Esophagus muscularis mucosa (tissue), 4 donors: ENCODE results near the gene TOE1. TPM values are rescaled to one million over a fixed set of nuclear protein-coding genes. Genes with fewer than 3 reads are reported as not detected.
"Not testable (repeated sequence)": the region's sequence is repeated elsewhere in the genome, so short reads cannot be mapped to it uniquely, and the experiment has no call there.

Source experiments
- DNase-seq: peaks from one replicate; pipeline ENCODE4 v3.0.0-alpha.2; 2017; ENCODE audit errors: extremely low spot score
- H3K27ac ChIP-seq, 4 donors: fragments of 200-600 bp; sonication (generic); replicated peaks in 1 of 4; 1 replicate in 3 of 4; 2 replicates in 1 of 4; pipeline ENCODE4 v1.5.1; 2016 to 2019; ENCODE audit warnings: mild to moderate bottlenecking in 1 of 4
- H3K27me3 ChIP-seq, 4 donors: fragments of 200-600 bp; sonication (generic); one replicate each; pipeline versions ENCODE4 v1.5.1 to v1.6.0; 2016 to 2019
- H3K36me3 ChIP-seq, 4 donors: fragments of 200-600 bp; sonication (generic); one replicate each; pipeline ENCODE4 v1.5.1; 2016 to 2019
- H3K4me1 ChIP-seq, 4 donors: fragments of 200-600 bp; sonication (generic); one replicate each; pipeline ENCODE4 v1.5.1; 2016 to 2019
- H3K4me3 ChIP-seq, 4 donors: fragments of 200-600 bp; sonication (generic); 1 replicate in 2 of 4; 2 replicates in 2 of 4; pipeline ENCODE4 v1.5.1; 2016 to 2019; ENCODE audit warnings: mild to moderate bottlenecking in 4 of 4, moderate library complexity in 1 of 4
- H3K9me3 ChIP-seq, 4 donors: fragments of 200-600 bp; sonication (generic); 1 replicate in 3 of 4; 2 replicates in 1 of 4; pipeline ENCODE4 v1.5.1; 2016 to 2019
- CTCF ChIP-seq, 3 experiments: fragments of 200-600 bp in 2 of 3; fragments of 450-650 bp in 1 of 3; sonication (generic) in 2 of 3; IDR thresholded peaks; one replicate each; pipeline ENCODE4 v1.5.1; 2017 to 2019; ENCODE audit warnings: antibody characterized with exemption in 3 of 3, mild to moderate bottlenecking in 2 of 3, moderate library complexity in 1 of 3
- EP300 ChIP-seq: sonication (generic); formaldehyde crosslinking; IDR thresholded peaks from one replicate; pipeline ENCODE4 v1.6.1; 2017; ENCODE audit warnings: antibody characterized with exemption
- POLR2A ChIP-seq: fragments of 450-650 bp; IDR thresholded peaks from one replicate; pipeline ENCODE4 v1.6.1; 2017; ENCODE audit warnings: antibody characterized with exemption, moderate library complexity, mild to moderate bottlenecking, low read depth
- POLR2AphosphoS5 ChIP-seq, 2 donors: sonication (generic); formaldehyde crosslinking; IDR thresholded peaks; one replicate each; pipeline ENCODE4 v1.6.1; 2017; ENCODE audit warnings: antibody characterized with exemption in 2 of 2
- WGBS: methylation state at CpG from one replicate; pipeline ENCODE4 v1.1.5; 2018; 5-methylcytosine and 5-hydroxymethylcytosine counted together
- intact Hi-C: fragments of 100-400 bp; cut with DNase I; formaldehyde crosslinking; loops from one replicate; pipeline ENCODE4 v1.15.1; 2023
- total RNA-seq, 4 donors: library from RNA; depleted of rRNA; stranded (reverse); fragments of >200 nt; gene quantifications; one replicate each; pipeline versions ENCODE4 v1.1.0 to v1.2.1, GENCODE V29; 2016

Gene TOE1
- total RNA-seq, 4 donors from 2014 or later, result 5.0 to 11.8 (median 7.6) TPM

DNA sequence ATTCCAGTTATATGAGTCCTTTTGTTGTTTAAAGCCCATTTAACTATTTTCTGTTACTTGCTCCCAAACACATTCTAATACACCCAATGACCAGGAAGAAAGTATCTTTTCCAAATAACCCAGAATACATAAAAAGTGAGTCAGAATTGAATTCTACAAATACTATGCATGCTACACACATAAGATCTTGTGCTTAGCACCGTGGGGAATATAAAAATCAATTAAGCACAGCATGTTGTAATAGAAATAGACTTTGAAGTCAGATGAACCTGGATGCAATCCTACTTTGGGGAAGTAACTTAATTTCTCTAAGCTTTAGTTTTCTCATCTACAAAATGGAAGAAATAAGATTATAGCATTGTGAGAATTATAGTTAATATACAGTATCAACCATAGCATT, 40.8 kb downstream of the TOE1 start:
- intact Hi-C loops, result no loop called here
- Histone ChIP-seq H3K27ac (no peak overlapping the region), H3K4me1 (peaks cover 0 to 10% (median 8%) of the 10 kb centered on the region in 4 donors), H3K27me3 (no peaks in the 10 kb centered on the region), H3K9me3 (no peaks in the 10 kb centered on the region), H3K36me3 (no peaks in the 10 kb centered on the region), H3K4me3 (no peak overlapping the region)
- no peak for DNase-seq
- TF ChIP-seq CTCF (IDR thresholded peaks at IDR 0.05), result no peak
- no peak for TF ChIP-seq EP300
- TF ChIP-seq POLR2A, result no peak
- no peak for TF ChIP-seq POLR2AphosphoS5 (IDR thresholded peaks at IDR 0.05)
- WGBS, result 91% methylated on average over 1 of the region's 1 CpG

- TF ChIP-seq CTCF (IDR thresholded peaks at IDR 0.05) (no peak), POLR2A (no peak), EP300 (no peak), POLR2AphosphoS5 (IDR thresholded peaks at IDR 0.05) (no peak)
- H3K36me3 ChIP-seq, result no peaks in the 10 kb centered on the region
- no peaks in the 10 kb centered on the region for H3K9me3 ChIP-seq
- DNase-seq, result no peak
- intact Hi-C loops, result no loop called here
- no peaks in the 10 kb centered on the region for H3K27me3 ChIP-seq
- no peak overlapping the region for H3K27ac ChIP-seq
- peaks cover 0 to 5% (median 3%) of the 10 kb centered on the region in 4 donors for H3K4me1 ChIP-seq
- WGBS, result 94% methylated on average over 2 of the region's 2 CpGs
- H3K4me3 ChIP-seq, result no peak overlapping the region
Observed at GRCh38 chr1:45381243-45381642, 41.3 kb downstream of the TOE1 start.

DNA sequence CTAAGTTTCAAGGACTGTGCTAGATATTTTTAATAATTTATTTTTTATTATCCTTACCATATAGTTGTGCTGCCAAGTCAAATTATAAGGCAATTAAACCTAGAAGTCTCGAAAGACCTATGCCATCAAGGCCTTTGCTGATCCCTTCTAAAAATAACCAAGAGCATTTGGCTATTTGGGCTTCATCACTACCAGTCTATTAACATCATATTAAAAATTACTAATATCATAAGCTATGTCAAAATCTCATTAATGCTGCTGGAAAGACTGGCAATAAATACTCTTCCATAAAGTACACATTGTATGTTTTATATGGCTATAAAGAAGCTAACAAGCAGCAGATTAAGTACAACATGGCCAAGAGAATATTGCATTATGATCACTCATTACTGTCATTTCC, 43.2 kb downstream of the TOE1 start:
- Histone ChIP-seq H3K27ac (no peak overlapping the region), H3K9me3 (no peaks in the 10 kb centered on the region), H3K4me1 (no peaks in the 10 kb centered on the region), H3K4me3 (no peak overlapping the region), H3K27me3 (no peaks in the 10 kb centered on the region), H3K36me3 (no peaks in the 10 kb centered on the region)
- intact Hi-C loops, result no loop called here
- WGBS, result 52% methylated on average over 1 of the region's 1 CpG
- no peak for DNase-seq
- TF ChIP-seq EP300 (no peak), CTCF (IDR thresholded peaks at IDR 0.05) (no peak), POLR2AphosphoS5 (IDR thresholded peaks at IDR 0.05) (no peak), POLR2A (no peak)

DNA sequence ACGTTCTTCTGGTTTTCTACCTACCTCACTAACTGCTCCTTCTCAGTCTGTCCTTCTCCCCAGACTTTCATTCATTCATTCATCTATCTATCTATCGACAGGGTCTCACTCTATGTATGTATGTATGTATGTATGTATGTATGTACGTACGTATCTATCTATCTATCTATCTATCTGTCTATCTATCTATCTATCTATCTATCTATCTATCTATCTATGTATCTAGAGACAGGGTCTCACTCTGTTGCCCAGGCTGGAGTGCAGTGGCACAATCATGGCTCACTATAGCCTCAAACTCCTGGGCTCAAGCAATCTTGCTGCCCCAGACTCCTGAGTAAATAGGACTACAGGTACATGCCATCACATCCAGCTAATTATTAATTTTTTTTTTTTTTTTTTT, 44.2 kb downstream of the TOE1 start:
- DNase-seq, H3K4me3 ChIP-seq, H3K27ac ChIP-seq, intact Hi-C loops, H3K9me3 ChIP-seq, H3K36me3 ChIP-seq, H3K27me3 ChIP-seq, H3K4me1 ChIP-seq: not testable (repeated sequence)
- 92% methylated on average over 4 of the region's 4 CpGs for WGBS

GRCh38 chr1:45385302-45385701, 45.3 kb downstream of the TOE1 start:
- H3K4me3 ChIP-seq, result no peak overlapping the region
- intact Hi-C loops, result no loop called here
- no peaks in the 10 kb centered on the region for H3K27me3 ChIP-seq
- TF ChIP-seq POLR2AphosphoS5 (IDR thresholded peaks at IDR 0.05) (no peak), EP300 (no peak), CTCF (IDR thresholded peaks at IDR 0.05) (no peak), POLR2A (no peak)
- H3K36me3 ChIP-seq, result no peaks in the 10 kb centered on the region
- H3K9me3 ChIP-seq, result no peaks in the 10 kb centered on the region
- H3K27ac ChIP-seq, result no peak overlapping the region
- DNase-seq, result no peak
- no peaks in the 10 kb centered on the region for H3K4me1 ChIP-seq
- 83% methylated on average over 3 of the region's 3 CpGs for WGBS
